GM10847 (cell line): ENCODE data around the gene CYP21A2.

Source experiments
- POLR2A ChIP-seq: IDR thresholded peaks from 2 replicates; pipeline ENCODE4 v1.6.1; 2011; ENCODE audit not compliant: insufficient read length; ENCODE audit errors: extremely low read depth

Gene CYP21A2

DNA sequence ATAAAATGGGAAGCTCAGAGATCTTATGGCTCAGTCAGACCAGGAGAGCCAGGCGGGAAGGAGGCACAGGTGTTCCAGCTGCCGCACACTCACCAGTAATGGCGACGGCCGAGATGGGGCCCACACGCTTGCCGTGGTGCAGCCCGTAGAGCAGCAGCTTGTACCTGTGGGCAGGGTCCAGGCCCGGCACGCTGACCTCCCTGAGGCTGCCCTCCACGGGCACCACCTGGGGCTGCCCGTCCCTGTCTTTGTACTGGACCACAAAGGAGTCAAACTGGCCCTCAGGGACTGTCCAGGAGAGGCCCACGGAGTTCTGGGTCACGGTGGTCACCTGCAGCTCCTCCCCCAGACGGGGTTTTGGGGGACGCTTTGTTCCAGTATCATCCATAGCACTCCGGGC, 31.2 kb downstream of the CYP21A2 start:
- TF ChIP-seq POLR2A = no peak

DNA sequence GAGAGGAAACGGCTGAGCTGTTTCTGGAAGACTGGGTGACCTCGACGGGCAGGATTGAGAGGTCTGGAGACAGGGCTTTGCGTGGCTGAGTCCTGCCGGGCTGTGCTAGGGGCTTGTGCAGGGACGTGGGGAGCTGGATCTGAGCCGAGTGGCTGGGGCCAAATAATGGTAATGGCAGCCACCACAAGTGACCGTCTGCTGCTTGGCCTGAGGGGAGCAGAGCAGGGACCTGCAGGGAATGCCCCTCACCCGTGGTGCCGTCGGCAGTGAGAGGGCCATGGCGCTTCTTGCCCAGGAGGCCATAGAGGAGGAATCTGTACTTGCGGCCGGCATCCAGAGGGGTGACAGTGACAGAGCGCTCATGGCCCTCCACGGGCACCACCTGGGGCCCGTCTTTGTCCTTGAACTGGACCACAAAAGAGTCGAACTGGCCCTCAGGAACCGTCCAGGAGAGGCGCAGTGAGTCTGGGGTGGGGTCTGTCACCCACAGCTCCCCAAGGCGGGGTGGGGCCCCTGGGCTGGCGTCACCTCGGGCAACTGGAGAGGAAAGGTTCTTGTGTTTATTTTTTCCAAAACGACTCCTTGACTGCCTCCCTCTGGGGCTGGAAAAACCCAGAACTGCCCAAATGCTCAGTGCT, 31.8 kb downstream of the CYP21A2 start:
- no peak for TF ChIP-seq POLR2A

DNA sequence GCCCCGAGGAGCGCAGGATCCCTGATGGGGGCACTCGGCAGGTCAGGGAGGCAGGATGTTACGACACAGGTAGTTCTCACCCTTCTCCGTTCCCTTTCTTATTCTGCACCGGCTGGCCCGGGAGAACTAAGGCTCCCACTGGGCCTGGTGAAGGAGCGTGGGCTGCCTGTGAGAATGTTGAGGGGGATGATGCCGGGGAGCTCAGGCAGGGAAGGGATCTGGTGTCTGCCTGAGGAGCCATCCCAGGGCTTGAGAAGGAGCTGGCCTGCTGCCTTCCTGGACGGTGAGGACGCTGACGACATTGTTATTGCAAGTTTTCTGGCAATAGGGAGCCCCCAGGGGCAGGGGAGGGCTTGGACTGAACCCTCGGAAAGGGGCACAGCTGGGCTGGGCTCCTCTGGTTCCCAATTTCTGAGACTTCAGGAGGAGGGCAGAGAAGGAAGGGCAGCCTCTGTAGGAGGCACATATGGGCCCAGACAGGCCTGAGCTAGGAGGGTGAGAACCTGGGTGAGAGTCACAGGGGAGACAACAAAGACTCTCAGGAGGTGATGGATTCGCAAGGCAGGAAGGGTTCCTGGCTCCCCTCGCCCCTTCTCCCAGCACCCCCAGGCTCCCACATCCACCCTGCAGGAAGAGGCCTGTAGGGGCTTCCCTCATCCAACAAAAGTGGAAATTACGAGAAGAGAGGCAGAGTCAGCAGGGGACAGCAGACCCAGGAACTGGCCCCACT, 32.8 kb downstream of the CYP21A2 start:
- no peak for TF ChIP-seq POLR2A

DNA sequence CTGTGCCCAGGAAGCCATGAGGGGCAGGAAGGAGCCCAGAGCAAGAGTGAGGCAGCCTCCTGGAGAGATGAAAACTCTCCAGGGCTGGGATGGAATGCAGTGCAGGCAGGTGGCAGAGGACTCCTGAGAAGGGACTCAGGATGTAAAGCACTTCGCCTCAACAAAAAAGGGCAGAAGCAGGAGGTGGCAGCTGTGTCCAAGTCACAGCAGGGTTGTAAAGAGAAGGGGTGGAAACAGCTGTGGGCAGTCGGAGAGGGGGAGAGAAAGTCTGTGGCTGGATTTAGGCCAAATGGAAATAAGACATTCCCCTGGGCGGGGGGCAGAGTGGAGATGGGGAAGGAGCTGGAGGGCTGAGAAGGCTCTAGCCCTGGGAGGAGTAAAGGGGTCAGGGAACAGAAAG, 34.9 kb downstream of the CYP21A2 start:
- no peak for TF ChIP-seq POLR2A

DNA sequence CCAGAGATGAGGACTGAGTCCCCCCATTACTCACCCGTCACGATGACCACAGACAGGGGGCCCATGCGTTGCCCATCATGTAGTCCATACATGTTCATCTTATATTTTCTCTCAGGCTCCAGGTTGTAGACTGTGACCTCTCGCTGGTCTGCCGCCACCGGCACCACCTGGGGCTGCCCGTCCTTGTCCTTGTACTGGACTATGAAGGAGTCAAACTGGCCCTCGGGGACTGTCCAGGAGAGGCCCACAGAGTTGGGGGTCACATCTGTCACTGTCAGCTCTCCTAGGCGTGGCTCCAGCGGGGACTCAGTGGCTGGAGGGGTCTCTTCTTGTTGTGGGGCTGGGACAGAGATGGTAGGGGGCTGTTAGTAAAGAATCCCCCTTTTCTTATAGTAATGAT, 35.4 kb downstream of the CYP21A2 start:
- no peak for TF ChIP-seq POLR2A

DNA sequence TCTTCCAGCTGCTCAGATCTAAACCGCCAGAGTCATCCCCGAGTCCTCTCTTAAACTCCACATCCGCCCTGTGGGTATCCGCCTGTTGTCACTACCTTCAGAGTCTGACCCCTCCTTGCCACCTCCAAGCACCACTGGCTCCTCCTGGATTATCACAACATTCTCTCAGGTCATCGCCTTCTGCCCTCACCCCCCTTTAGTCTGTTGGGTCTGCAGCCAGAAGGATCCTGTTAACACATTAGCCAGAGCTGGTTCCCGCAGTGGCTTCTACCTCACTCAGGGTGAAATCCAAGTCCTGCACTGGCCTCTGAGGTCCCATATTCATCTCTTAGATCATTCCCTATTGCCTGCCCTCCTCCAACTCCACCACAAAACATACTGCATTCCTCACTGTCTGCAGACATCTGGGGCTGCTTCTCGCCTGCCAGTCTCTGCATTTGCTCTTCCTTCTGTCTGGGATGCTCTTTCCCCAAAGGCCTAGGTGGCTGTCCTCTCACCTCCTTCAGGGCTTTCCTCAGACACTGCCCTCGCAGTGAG, 36.8 kb downstream of the CYP21A2 start:
- TF ChIP-seq POLR2A = no peak

DNA sequence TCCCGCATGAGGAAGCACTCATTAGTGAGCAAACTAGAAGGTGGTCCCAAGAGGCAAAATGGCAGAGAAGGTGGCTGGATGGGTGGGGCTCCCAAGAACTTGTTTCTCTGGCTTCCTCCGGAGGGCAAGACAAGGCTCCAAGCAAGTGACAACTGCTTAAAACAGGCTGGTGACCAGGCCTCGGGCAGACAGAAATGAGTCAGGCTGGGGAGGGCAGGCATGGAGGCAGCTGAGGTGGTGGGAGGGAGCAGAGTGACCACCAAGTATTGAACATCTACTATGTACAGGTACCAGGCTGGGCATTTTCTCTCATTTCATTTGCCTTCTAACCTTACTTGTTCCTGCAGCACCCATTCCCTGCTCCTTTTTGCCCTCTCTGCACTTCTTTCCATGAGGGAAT, 37.6 kb downstream of the CYP21A2 start:
- TF ChIP-seq POLR2A = no peak

DNA sequence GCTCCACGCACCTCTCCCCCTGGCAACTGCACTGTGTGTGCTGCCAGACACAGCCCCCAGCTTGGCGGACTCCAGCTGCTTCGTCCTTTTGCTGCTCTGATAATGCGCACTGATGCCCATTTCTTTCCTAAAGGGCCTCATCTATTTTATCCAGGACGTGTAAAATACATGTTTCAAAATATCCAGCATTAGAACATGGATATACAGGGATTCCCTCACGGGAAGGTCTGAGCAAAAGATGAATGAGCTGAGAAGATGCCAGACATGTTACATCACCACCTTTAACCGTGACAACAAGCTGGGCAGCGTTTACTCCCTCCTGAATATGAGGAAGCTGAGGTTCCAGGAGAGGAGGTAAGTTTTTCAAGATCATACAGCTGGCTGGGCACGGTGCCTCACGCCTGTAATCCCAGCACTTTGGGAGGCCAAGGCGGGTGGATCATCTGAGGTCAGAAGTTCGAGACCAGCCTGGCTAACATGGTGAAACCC, 38.1 kb downstream of the CYP21A2 start:
- TF ChIP-seq POLR2A = no peak

DNA sequence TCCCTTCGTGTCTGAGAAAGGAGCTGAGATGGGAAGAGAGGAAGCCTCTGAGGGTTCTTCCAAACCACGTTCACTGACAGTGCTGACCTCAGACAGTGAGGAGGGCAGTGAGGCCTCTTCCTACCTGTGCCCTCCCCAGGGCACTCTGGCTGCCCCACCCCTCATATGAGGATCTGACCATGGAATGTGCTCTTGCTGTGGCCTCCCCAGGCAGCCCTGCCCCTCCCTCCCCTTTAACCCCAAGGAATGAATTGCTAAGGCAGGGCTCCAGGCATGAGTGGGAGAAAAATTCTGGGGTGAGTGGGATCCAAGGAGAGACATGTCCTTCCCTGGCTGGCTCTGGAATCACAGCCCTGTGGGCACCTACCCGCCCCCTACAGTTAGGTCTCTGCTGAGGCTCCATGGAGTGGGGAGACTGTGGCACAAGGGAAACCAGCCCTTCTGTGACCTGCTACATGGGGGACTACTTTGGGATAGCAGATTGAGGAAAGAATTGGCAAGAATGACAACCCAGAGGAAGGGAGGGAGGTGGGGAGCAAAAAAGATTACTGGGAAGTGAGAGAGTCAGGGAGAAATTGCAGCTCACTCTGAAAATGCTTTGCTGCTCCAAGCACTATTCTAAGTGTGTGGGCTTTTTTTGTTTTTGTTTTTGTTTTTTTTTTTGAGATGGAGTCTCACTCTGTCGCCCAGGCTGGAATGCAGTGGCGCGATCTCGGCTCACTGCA, 41.5 kb downstream of the CYP21A2 start:
- TF ChIP-seq POLR2A = no peak

DNA sequence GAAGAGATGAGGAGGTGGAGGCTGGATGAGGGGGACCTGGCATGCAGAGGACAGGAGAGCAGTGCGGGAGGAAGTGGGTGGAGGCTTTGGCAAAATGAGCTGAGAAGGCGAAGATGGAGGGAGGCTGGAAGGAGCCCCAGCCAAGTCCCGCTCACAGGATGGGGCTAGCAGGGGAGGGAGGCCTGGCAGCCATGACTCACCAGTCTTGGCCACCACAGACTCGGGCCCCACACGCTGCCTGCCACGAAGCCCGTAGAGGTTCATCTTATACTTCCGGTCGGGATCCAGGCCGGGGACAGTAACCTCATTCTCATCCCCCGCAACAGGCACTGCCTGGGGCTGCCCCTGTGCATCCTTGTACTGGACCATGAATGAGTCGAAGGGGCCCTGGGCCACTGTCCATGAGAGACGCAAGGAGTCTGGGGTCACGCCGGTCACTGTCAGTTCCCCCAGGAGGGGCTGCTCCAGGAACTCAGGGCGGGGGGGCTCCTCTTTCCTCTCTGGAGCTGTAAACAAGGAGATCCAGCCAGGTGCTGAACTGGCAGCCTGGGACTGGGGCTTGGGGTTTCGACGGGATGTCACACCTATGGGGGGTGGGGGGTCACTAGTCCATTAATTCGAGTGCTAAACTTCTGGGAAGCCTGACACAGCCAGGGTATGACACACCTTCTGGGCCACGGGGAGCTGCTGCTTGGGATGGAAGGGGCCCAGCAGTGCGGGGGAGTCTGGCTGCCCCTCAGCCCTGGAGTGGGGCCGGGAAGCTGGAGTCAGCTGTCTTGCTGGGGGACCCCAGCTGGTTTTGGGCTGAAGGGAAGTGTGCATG, 43.2 kb downstream of the CYP21A2 start:
- TF ChIP-seq POLR2A = no peak

DNA sequence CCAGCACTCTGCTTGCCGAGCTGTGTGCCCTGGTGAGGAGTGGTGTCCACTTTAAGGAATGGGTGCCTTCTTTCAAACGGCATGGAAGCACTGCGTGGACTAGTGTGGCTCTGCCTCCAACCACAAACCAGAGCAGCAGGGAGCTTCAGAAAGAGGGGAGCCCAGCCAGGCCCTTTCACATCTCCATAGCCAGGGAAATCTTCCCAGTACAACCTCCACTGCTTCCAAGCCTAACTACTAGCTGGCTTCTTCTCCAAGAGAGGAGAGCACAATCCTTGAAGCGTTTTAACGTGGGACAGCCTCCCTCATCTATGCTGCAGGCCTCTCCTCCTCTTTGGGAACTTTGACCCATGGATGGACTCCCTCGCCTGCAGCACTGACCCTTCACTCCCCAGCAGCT, 44.3 kb downstream of the CYP21A2 start:
- no peak for TF ChIP-seq POLR2A

DNA sequence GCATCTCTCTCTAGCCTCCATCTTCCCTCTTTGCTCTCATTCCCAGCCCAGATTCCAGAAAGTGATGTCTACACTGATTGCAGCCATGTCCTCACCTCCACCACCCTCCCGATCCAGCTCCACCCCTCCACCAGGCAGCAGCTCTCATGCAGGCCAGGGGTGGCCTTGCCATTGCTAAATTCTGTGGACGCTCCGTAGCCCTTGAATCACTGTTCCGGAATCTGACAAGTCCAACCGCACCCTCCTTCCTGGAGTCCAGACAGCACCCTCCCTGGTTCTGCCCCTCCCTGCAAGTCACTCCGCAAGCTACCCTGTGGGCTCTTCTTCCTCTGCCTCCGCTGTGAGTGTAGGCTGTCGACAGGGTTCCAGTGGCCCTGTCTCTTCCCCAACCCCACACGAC, 44.7 kb downstream of the CYP21A2 start:
- TF ChIP-seq POLR2A = no peak

DNA sequence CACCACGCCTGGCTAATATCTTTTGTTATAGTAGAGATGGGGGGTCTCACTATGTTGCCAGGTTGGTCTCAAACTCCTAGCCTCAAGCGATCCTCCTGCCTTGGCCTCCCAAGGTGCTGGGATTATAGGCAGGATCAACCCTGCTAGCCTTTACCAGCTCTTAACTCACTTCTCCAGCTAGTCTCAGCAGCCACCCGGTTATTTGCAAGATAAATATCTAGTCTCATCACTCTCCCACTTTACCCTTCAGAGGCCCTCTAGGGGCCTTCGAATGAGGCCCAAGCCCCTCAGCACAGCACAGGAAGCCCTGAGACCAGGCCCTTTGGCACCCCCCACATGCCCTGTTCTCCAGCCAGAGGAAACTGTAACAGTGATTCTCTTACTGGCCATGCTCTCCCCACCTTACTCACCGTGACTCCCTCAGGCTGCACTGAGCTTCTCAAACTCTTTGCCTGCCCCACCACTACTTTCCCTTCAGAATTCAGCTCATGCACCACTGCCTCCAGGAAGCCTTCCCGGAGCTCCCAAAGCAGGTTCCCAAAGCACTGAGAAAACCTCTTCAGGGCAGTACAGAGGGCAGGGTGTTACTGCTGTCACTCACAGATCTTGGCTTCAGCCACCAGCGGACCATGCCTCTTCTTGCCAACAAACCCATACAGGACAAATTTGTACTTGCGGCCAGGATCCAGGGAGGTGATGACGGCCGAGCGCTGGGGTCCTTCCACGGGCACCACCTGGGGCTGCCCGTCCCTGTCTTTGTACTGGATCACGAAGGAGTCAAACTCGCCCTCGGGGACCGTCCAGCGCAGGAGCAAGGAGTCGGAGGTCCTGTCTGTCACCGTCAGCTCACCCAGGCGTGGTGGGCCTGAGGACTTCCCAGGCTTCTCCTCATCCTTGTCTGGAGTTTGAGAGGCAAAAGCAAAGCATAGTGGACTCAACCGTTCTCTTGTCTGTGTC, 45.9 kb downstream of the CYP21A2 start:
- no peak for TF ChIP-seq POLR2A

DNA sequence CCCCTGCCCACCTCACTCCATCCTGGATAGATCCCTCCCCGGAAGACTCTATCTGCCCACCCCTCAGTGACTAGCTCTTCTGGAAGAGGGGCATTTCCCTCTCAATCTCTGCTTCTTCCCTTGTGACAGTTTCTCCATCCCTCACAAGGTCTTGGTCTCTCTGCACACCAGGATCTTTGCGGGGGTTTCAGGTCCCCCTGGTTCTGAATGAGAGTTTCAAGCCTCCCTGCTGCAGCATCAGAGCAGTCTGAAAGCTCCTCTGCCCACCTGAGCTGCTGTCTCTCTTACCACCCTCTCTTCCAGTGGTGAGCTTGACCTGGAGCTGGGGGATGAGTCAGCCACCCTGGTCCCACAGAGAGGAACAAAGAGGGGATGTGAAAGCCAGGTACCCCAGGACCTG, 46.6 kb downstream of the CYP21A2 start:
- TF ChIP-seq POLR2A = no peak

DNA sequence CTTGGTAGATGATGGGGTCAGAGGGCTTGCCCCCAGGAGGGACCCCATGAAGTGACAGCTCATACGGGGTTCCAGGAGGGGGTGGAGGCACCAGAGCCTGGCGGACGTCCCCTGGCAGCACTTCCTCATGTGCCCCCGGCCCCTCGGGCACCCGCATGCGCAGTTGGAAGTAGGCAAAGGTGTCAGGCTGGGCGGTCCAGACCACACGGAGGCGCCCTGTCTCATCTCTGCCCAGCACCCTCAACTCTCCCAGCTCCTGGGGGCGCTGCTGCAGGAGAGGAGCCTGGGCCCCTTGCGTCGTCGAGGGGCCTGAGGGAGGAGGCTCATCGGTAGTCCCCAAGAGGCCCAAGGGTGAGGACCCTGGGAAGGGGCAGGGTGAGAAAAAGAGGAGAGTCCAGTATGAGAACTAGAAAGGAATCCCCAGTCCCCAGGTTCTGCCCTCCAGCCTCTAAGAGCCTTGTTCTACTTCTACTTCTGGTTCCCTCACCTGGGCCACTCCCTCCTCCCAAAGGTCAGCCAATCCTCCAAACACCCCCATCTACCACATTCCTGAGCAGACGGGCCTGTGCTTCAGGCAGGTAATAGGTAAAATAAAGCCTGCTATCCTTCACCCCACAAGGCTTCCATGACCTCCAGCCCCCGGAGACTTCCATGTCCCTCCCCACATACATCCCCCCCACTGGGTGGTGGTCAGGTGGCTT, 47.7 kb downstream of the CYP21A2 start:
- no peak for TF ChIP-seq POLR2A
